Kidney (tissue), 14 donors: ENCODE results near the gene TFCP2L1. TPM values are rescaled to one million over a fixed set of nuclear protein-coding genes. Genes with fewer than 3 reads are reported as not detected.
"Not testable (repeated sequence)": the region's sequence is repeated elsewhere in the genome, so short reads cannot be mapped to it uniquely, and the experiment has no call there.

Experiments
- DNase-seq, 5 donors: peaks; one replicate each; pipeline ENCODE4 v3.0.0-alpha.2; 2013 to 2020
- FAIRE-seq: peaks from 2 replicates; lab custom pipeline; 2012; peaks lifted over from hg19 to GRCh38; lab: Jason Lieb, UNC
- H3K27ac ChIP-seq, 2 donors: one replicate each; pipeline ENCODE4 v1.7.0; 2013; ENCODE audit warnings: low read depth in 2 of 2, low read length in 2 of 2, inconsistent platforms in 1 of 2
- H3K27me3 ChIP-seq: one replicate; pipeline ENCODE4 v1.7.1; 2013; ENCODE audit warnings: low read length, inconsistent platforms; ENCODE audit not compliant: control insufficient read depth, insufficient read depth
- H3K36me3 ChIP-seq, 3 donors: one replicate each; pipeline versions ENCODE4 v1.7.0 to v1.7.1; 2013; ENCODE audit warnings: low read length in 3 of 3, control low read depth in 1 of 3, inconsistent platforms in 1 of 3; ENCODE audit not compliant: insufficient read depth in 3 of 3, control insufficient read depth in 2 of 3
- H3K4me1 ChIP-seq, 3 donors: one replicate each; pipeline versions ENCODE4 v1.7.0 to v1.7.1; 2013; ENCODE audit warnings: low read length in 3 of 3, inconsistent platforms in 1 of 3, low read depth in 1 of 3; ENCODE audit not compliant: control insufficient read depth in 2 of 3, insufficient read depth in 2 of 3
- H3K4me3 ChIP-seq, 3 donors: one replicate each; pipeline versions ENCODE4 v1.7.0 to v1.8.1; 2013; ENCODE audit warnings: low read length in 3 of 3, control low read depth in 1 of 3, inconsistent platforms in 1 of 3
- H3K9ac ChIP-seq, 3 donors: one replicate each; pipeline versions ENCODE4 v1.7.0 to v1.7.1; 2013; ENCODE audit warnings: low read length in 3 of 3, control low read depth in 1 of 3, inconsistent platforms in 1 of 3
- H3K9me3 ChIP-seq, 3 donors: one replicate each; pipeline versions ENCODE4 v1.7.0 to v1.7.1; 2013; ENCODE audit warnings: low read length in 3 of 3, control low read depth in 1 of 3, inconsistent platforms in 1 of 3; ENCODE audit not compliant: control insufficient read depth in 2 of 3, insufficient read depth in 1 of 3
- CTCF ChIP-seq: IDR thresholded peaks from 3 replicates; pipeline ENCODE4 v1.5.1; 2012; ENCODE audit warnings: mild to moderate bottlenecking, moderate library complexity, borderline replicate concordance; ENCODE audit not compliant: insufficient read depth; ENCODE audit errors: extremely low read depth
- intact Hi-C: fragments of 100-400 bp; cut with DNase I; formaldehyde crosslinking; loops from one replicate; pipeline ENCODE4 v1.11.1; 2022
- polyA plus RNA-seq: library from polyadenylated mRNA; stranded (reverse); fragments of 350-450 nt; fragmentation: Illumina TruSeq; extraction: RNeasy Lipid Tissue Mini Kit (QIAGEN cat#74804); gene quantifications from one replicate; pipeline ENCODE4 v1.2.3, GENCODE V29; 2014; ENCODE audit warnings: low read depth, low replicate concordance; ENCODE audit not compliant: insufficient read depth
- total RNA-seq: library from RNA; stranded (reverse); fragmentation: NEBNext Ultra II Directional; extraction: Animal tissue kit (Norgen Biotek cat#: 25700); gene quantifications from one replicate; pipeline ENCODE4 v1.2.1, GENCODE V29; 2021
- donor health status: control.
- donor health status: control.
- donor health status: control.
- donor health status: control.
- donor health status: control.
- donor health status: DM: yes; HTN: yes; CAD: no.
- donor health status: Normal renal cell carcinoma (clear cell type).

Gene TFCP2L1
- total and polyA plus RNA-seq, 2 donors from 2014 or later = 44.4 to 172 TPM

GRCh38 chr2:121316986-121317385 lies 32.0 kb upstream of the TFCP2L1 start:
- DNase-seq = no peak
- Histone ChIP-seq H3K4me3 (no peak overlapping the region), H3K36me3 (no peaks in the 10 kb centered on the region), H3K27ac (no peak overlapping the region), H3K9ac (no peak overlapping the region), H3K9me3 (no peaks in the 10 kb centered on the region), H3K27me3 (no peaks in the 10 kb centered on the region), H3K4me1 (no peaks in the 10 kb centered on the region)
- no peak for FAIRE-seq
- intact Hi-C loops = no loop called here
- no peak for TF ChIP-seq CTCF

- H3K9ac ChIP-seq, H3K4me1 ChIP-seq, H3K9me3 ChIP-seq, intact Hi-C loops, DNase-seq, FAIRE-seq, H3K27ac ChIP-seq, H3K4me3 ChIP-seq, H3K27me3 ChIP-seq, H3K36me3 ChIP-seq: not testable (repeated sequence)
Measured at GRCh38 chr2:121313701-121314100, 28.7 kb upstream of the TFCP2L1 start.

- Histone ChIP-seq H3K9ac (no peak overlapping the region), H3K27ac (no peak overlapping the region), H3K36me3 (no peaks in the 10 kb centered on the region), H3K4me3 (no peak overlapping the region), H3K27me3 (no peaks in the 10 kb centered on the region), H3K9me3 (no peaks in the 10 kb centered on the region), H3K4me1 (no peaks in the 10 kb centered on the region)
- DNase-seq (no peak), FAIRE-seq (no peak)
- intact Hi-C loops = no loop called here
- no peak for TF ChIP-seq CTCF
Measured at GRCh38 chr2:121309801-121310200, 24.8 kb upstream of the TFCP2L1 start.

GRCh38 chr2:121309323-121309722 lies 24.3 kb upstream of the TFCP2L1 start:
- H3K36me3 ChIP-seq = no peaks in the 10 kb centered on the region
- TF ChIP-seq CTCF = no peak
- H3K27me3 ChIP-seq = no peaks in the 10 kb centered on the region
- H3K9me3 ChIP-seq = no peaks in the 10 kb centered on the region
- intact Hi-C loops = no loop called here
- no peak overlapping the region for H3K4me3 ChIP-seq
- no peak overlapping the region for H3K27ac ChIP-seq
- FAIRE-seq (no peak), DNase-seq (no peak)
- no peak overlapping the region for H3K9ac ChIP-seq
- no peaks in the 10 kb centered on the region for H3K4me1 ChIP-seq
